Right lobe of liver (tissue), 6 donors: Measurements from ENCODE around the gene SPG21. TPM values are rescaled to one million over a fixed set of nuclear protein-coding genes. Genes with fewer than 3 reads are reported as not detected.
A peak's percentile ranks its signal among the peaks of the same experiment; 100 is the strongest.

Experiments
- ATAC-seq, 4 donors: fragments of 200-7000 bp; cut with Tn5 transposase; one replicate each; pipeline ENCODE4 v1.9.1; 2020; ENCODE audit warnings: mild to moderate bottlenecking in 4 of 4, moderate library complexity in 4 of 4
- DNase-seq, 3 donors: peaks; one replicate each; pipeline ENCODE4 v3.0.0-alpha.2; 2020
- H3K27ac ChIP-seq, 3 donors: fragments of 200-600 bp; one replicate each; pipeline ENCODE4 v1.8.0; 2022
- H3K27me3 ChIP-seq, 2 donors: fragments of 200-600 bp; one replicate each; pipeline ENCODE4 v1.8.0; 2022
- H3K36me3 ChIP-seq, 4 donors: fragments of 200-600 bp; sonication (generic) in 1 of 4; one replicate each; pipeline versions ENCODE4 v1.5.1 to v1.8.0; 2017 to 2022; ENCODE audit warnings: control low read depth in 1 of 4
- H3K4me1 ChIP-seq, 4 donors: fragments of 200-600 bp; sonication (generic) in 1 of 4; one replicate each; pipeline versions ENCODE4 v1.5.1 to v1.8.0; 2017 to 2022; ENCODE audit warnings: control low read depth in 1 of 4
- H3K4me3 ChIP-seq, 3 donors: fragments of 200-600 bp; one replicate each; pipeline ENCODE4 v1.8.0; 2022
- H3K9me3 ChIP-seq, 4 donors: fragments of 200-600 bp; sonication (generic) in 1 of 4; one replicate each; pipeline versions ENCODE4 v1.5.1 to v1.8.0; 2017 to 2022; ENCODE audit warnings: control low read depth in 1 of 4
- POLR2A ChIP-seq: fragments of 450-650 bp; IDR thresholded peaks from one replicate; pipeline ENCODE4 v1.6.1; 2017; ENCODE audit warnings: antibody characterized with exemption, mild to moderate bottlenecking
- WGBS: methylation state at CpG from one replicate; pipeline ENCODE4 v1.1.6; 2018; ENCODE audit warnings: low coverage, low lambda C conversion rate; ENCODE audit not compliant: insufficient coverage; ENCODE audit errors: missing lambda C conversion rate; 5-methylcytosine and 5-hydroxymethylcytosine counted together
- intact Hi-C, 2 donors: fragments of 100-400 bp; cut with DNase I; formaldehyde crosslinking; loops; one replicate each; pipeline versions ENCODE4 v1.11.2 to v1.14.1; 2022
- total RNA-seq, 6 experiments: library from RNA; depleted of rRNA in 2 of 6; stranded (reverse); fragments of >200 nt in 2 of 6; fragmentation: NEBNext Ultra II Directional in 3 of 6; extraction: Animal tissue kit (Norgen Biotek cat#: 25700) in 3 of 6; gene quantifications; one replicate each; pipeline versions ENCODE4 v1.1.0 to v1.2.4, GENCODE V29; 2016 to 2023
- TF ChIP-seq, protein P1 (sequence below), 4 donors: fragments of 200-600 bp in 3 of 4; fragments of 450-650 bp in 1 of 4; IDR thresholded peaks; one replicate each; pipeline versions ENCODE4 v1.5.1 to v1.8.0; 2016 to 2022; ENCODE audit warnings: antibody characterized with exemption in 4 of 4, mild to moderate bottlenecking in 2 of 4
- donor health status: DM: no; HTN: yes; CAD: no.
- donor health status: DM: no; HTN: no; CAD: no.
- donor health status: DM: no; HTN: no; CAD: no.
- donor health status: DM: no; HTN: yes; CAD: no.
- donor health status: DM: no; HTN: yes; CAD: no.

SPG21 gene
- total RNA-seq, 6 experiments from 2014 or later: 35.2 to 70.4 (median 52.2) TPM

DNA sequence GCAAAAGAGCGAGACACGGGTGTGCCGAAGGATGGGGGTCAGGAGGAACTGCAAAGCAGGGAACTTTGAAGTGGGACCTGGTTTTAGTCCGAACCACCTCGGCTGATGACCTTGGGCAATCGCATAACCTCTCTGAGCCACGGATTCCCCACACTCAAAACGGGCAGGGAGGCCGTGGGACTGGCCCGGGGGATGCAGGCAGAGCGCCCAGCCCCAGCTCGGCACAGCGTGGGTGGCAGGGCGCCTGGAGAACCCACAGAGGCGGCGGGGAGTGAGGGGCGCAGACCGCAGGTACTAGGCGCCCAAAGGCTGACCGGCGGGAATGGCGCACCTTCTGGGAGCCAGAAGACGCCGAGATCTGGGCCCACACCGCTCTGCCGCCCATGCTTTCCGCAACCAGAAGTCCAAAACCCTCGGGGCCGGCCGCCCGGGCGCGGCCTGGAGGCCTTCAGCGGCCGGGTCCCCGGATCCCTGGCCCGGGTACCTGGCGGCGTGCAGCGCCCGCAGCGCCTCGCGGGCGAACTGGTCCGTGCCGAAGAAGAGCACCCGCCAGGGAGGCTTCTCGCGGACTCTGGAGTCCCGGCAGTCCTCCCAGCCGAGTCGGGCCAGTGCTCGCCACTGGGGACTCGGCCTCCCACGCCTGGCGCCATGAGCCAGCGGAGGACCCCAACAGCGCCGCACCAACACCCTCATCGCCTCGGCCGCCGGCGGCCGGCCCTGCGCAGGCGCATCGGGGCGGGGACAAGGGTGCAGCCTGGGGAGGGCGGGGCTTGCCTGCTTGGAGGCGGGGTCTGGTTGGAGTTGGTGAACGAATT is 39.4 kb upstream of the SPG21 start, which contains the start of gene MTFMT:
MTFMT (minus strand) TSS at position 719 of the 815 bp plus-strand sequence; CDS start at position 693, 26 bp downstream.
- Histone ChIP-seq H3K27me3 (no peaks in the 10 kb centered on the region), H3K36me3 (peaks cover 0 to 16% (median 6%) of the 10 kb centered on the region in 4 donors), H3K9me3 (no peaks in the 10 kb centered on the region), H3K4me3 (peak within 1 kb of the TSS; percentile 75 to 96 (median 93)), H3K4me1 (peaks cover 0 to 26% (median 13%) of the 10 kb centered on the region in 4 donors), H3K27ac (peak within 1 kb of the TSS; percentile 49 to 73 (median 54))
- peak; percentile 91 for TF ChIP-seq POLR2A
- TF ChIP-seq, protein P1, sequence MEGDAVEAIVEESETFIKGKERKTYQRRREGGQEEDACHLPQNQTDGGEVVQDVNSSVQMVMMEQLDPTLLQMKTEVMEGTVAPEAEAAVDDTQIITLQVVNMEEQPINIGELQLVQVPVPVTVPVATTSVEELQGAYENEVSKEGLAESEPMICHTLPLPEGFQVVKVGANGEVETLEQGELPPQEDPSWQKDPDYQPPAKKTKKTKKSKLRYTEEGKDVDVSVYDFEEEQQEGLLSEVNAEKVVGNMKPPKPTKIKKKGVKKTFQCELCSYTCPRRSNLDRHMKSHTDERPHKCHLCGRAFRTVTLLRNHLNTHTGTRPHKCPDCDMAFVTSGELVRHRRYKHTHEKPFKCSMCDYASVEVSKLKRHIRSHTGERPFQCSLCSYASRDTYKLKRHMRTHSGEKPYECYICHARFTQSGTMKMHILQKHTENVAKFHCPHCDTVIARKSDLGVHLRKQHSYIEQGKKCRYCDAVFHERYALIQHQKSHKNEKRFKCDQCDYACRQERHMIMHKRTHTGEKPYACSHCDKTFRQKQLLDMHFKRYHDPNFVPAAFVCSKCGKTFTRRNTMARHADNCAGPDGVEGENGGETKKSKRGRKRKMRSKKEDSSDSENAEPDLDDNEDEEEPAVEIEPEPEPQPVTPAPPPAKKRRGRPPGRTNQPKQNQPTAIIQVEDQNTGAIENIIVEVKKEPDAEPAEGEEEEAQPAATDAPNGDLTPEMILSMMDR (IDR thresholded peaks at IDR 0.05): no peak
- ATAC-seq (peak; percentile 77 to 82 (median 82)), DNase-seq (peak; percentile 94 to 95 (median 94))
- WGBS: 0% methylated on average over 13 of the region's 73 CpGs
- intact Hi-C loops: no loop called here

DNA sequence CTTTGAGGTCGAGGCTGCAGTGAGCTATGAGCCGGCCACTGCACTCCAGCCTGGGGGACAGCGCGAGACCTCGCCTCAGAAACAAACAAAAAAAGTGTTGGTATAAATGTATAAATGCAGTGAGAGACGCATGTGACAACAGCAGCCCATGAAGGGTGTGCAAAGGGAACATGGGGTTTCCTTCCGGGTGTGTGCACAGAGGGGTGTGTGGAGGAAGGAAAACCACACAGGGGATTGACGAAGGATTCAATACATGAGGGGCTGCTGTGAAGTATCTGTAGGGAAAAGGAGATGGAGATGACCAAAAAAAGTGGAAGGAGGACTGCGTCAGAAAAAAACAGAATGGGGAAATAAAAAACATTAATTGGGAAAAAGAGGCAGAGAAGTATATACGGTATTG is 38.6 kb upstream of the SPG21 start:
- Histone ChIP-seq H3K27me3 (no peaks in the 10 kb centered on the region), H3K4me1 (peaks cover 0 to 19% (median 9%) of the 10 kb centered on the region in 4 donors), H3K36me3 (peaks cover 0 to 18% (median 8%) of the 10 kb centered on the region in 4 donors), H3K27ac (no peak overlapping the region), H3K9me3 (no peaks in the 10 kb centered on the region), H3K4me3 (peak overlapping the region; percentile 75 to 96 (median 93))
- no peak for ATAC-seq
- TF ChIP-seq, protein P1 (IDR thresholded peaks at IDR 0.05): no peak
- TF ChIP-seq POLR2A: no peak
- DNase-seq: no peak
- intact Hi-C loops: no loop called here
- WGBS: 51% methylated on average over 10 of the region's 10 CpGs

DNA sequence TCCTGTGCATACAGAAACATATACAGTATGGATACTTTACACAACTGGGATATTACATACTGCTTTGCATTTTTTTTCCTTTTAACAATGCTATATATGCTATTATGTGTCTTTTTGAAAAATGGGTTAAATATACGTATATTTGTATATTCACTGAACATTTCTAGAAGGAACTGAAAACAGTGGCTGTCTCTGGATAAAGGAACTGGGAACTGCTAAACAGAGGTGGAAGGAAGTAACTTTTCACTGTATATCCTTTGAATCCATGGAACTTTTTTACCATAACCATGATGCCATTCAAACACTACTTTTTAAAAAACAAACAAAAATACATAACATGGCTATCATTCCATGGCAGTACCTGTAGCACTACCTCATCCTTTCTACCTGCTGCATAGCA is 37.9 kb upstream of the SPG21 start:
- H3K4me3 ChIP-seq: no peak overlapping the region
- ATAC-seq (no peak), DNase-seq (no peak)
- peaks cover 0 to 13% (median 6%) of the 10 kb centered on the region in 4 donors for H3K4me1 ChIP-seq
- H3K9me3 ChIP-seq: no peaks in the 10 kb centered on the region
- H3K36me3 ChIP-seq: peaks cover 0 to 21% (median 9%) of the 10 kb centered on the region in 4 donors
- H3K27ac ChIP-seq: no peak overlapping the region
- 50% methylated on average over 1 of the region's 1 CpG for WGBS
- TF ChIP-seq POLR2A: no peak
- TF ChIP-seq, protein P1 (IDR thresholded peaks at IDR 0.05): no peak
- intact Hi-C loops: no loop called here
- no peaks in the 10 kb centered on the region for H3K27me3 ChIP-seq

DNA sequence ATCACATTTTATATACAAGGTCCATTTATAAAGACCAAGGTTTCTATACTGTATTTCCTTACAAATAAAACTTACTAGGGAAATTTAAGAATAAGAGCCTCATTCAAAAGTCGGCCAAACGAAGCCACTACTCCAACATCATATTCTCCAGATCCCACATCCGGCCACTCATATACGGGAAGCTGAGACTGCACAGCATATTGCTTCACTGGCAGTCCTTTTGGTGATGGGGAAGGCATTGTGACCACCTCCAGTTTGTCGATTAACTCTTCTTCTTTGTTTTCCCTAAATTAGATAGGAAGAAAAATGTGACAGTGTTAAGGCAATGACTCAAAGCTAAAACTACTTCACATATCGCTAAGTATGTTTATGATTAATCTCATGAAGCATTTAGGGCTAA is 37.0 kb upstream of the SPG21 start:
- peaks cover 0 to 23% (median 9%) of the 10 kb centered on the region in 4 donors for H3K36me3 ChIP-seq
- DNase-seq (no peak), ATAC-seq (no peak)
- no peak for TF ChIP-seq POLR2A
- TF ChIP-seq, protein P1 (IDR thresholded peaks at IDR 0.05): no peak
- H3K4me1 ChIP-seq: peaks cover 0 to 11% (median 5%) of the 10 kb centered on the region in 4 donors
- H3K9me3 ChIP-seq: no peaks in the 10 kb centered on the region
- no peak overlapping the region for H3K4me3 ChIP-seq
- H3K27me3 ChIP-seq: no peaks in the 10 kb centered on the region
- no peak overlapping the region for H3K27ac ChIP-seq
- intact Hi-C loops: no loop called here
- 85% methylated on average over 6 of the region's 6 CpGs for WGBS
